Colonic mucosa (tissue), 4 donors: Measurements from ENCODE around the gene P3H4. TPM values are rescaled to one million over a fixed set of nuclear protein-coding genes. Genes with fewer than 3 reads are reported as not detected.

Experiments used
- DNase-seq: peaks from one replicate; pipeline ENCODE4 v3.0.0-alpha.2; 2020
- H3K27ac ChIP-seq: fragments of 200-600 bp; one replicate; pipeline ENCODE4 v1.8.0; 2021
- H3K27me3 ChIP-seq: fragments of 200-600 bp; one replicate; pipeline ENCODE4 v1.8.0; 2021
- H3K36me3 ChIP-seq: fragments of 200-600 bp; one replicate; pipeline ENCODE4 v1.8.0; 2021
- H3K4me1 ChIP-seq: fragments of 200-600 bp; one replicate; pipeline ENCODE4 v1.8.0; 2021; ENCODE audit warnings: mild to moderate bottlenecking
- H3K4me3 ChIP-seq: fragments of 200-600 bp; one replicate; pipeline ENCODE4 v1.8.0; 2021
- H3K9ac ChIP-seq, 2 donors: one replicate each; pipeline ENCODE4 v1.7.0; 2013; ENCODE audit warnings: control low read depth in 2 of 2, low read depth in 2 of 2, low read length in 2 of 2
- H3K9me3 ChIP-seq: fragments of 200-600 bp; one replicate; pipeline ENCODE4 v1.8.0; 2021
- CTCF ChIP-seq: fragments of 200-600 bp; IDR thresholded peaks from one replicate; pipeline ENCODE4 v1.8.0; 2022; ENCODE audit warnings: antibody characterized with exemption, mild to moderate bottlenecking
- intact Hi-C: fragments of 100-400 bp; cut with DNase I; formaldehyde crosslinking; loops from one replicate; pipeline ENCODE4 v1.14.1; 2022
- total RNA-seq, 2 donors: library from RNA; stranded (reverse); fragmentation: NEBNext Ultra II Directional in 1 of 2; extraction: Animal tissue kit (Norgen Biotek cat#: 25700) in 1 of 2; gene quantifications; one replicate each; pipeline ENCODE4 v1.2.1, GENCODE V29; 2021
- donor health status: healthy.
- donor health status: DM: no; HTN: no; CAD: no.
- donor health status: DM: no; HTN: no; CAD: no.

The P3H4 gene
- total RNA-seq, 2 donors from 2014 or later, result 8.5 to 16.7 TPM

DNA sequence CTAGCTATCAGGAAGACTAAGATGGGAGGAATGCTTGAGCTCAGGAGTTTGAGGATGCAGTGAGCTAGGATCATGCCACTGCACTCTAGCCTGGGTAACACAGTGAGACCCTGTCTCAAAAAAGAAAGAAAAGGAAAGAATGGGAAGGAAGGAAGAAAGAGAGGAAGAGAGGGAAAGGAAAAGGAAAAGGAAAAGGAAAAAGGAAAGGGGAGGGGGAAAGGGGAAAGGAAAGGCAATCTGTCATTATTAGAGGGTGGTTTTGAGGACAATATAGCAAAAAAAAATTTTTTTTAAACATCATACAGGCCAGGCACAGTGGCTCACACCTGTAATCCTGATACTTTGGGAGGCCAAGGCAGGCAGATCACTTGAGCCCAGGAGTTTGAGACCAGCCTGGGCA is 45.6 kb downstream of the P3H4 start:
- Histone ChIP-seq H3K9ac (no peak overlapping the region), H3K27ac (no peak overlapping the region), H3K36me3 (peaks cover 22% of the 10 kb centered on the region), H3K4me1 (no peaks in the 10 kb centered on the region), H3K27me3 (no peaks in the 10 kb centered on the region), H3K9me3 (no peaks in the 10 kb centered on the region), H3K4me3 (no peak overlapping the region)
- DNase-seq, result no peak
- no peak for TF ChIP-seq CTCF
- intact Hi-C loops, result no loop called here

DNA sequence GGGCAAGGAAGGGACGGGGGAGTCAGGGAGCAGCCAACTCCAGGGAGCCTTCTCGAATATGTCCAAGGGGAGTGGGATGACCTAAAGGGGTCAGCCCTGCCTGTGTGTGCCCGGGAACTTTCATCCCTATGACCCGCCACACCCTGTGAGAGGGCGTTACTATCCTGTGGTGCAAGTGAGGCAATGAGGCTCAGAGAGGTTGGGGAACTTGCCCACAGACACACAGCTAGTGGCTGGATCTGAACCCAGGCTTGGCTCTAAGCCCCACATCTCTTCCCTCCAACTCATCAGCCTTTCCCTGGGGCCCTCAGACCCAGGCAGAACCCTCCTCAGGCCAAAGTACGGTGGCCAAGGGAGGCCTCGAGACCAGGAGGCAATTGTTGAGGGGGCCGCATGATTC is 48.4 kb downstream of the P3H4 start:
- Histone ChIP-seq H3K36me3 (peaks cover 16% of the 10 kb centered on the region), H3K27ac (no peak overlapping the region), H3K4me3 (no peak overlapping the region), H3K27me3 (no peaks in the 10 kb centered on the region), H3K9ac (no peak overlapping the region), H3K4me1 (no peaks in the 10 kb centered on the region), H3K9me3 (no peaks in the 10 kb centered on the region)
- no peak for TF ChIP-seq CTCF
- intact Hi-C loops, result no loop called here
- no peak for DNase-seq

DNA sequence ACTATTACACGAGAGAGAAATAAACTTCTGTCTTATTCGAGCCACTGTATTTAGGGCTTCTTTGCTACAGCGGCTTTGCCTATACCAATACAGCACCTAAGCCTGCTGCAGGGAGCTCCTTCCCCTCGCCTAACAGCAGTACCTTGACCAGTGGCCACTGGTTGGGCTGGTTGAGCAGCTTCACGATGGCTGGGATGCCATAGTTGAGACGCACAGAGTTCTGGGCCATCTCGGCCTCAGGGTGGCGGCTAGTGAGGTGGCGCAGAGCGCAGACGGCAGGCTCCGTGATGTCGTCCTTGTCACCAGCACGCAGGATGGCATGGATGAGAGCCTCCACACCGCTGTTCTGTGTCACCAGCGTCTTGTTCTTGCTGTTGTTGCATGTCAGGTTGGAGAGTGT is 48.9 kb downstream of the P3H4 start:
- Histone ChIP-seq H3K4me1 (no peaks in the 10 kb centered on the region), H3K4me3 (no peak overlapping the region), H3K27me3 (no peaks in the 10 kb centered on the region), H3K9me3 (no peaks in the 10 kb centered on the region), H3K27ac (no peak overlapping the region), H3K9ac (no peak overlapping the region), H3K36me3 (peaks cover 13% of the 10 kb centered on the region)
- intact Hi-C loops, result no loop called here
- DNase-seq, result no peak
- TF ChIP-seq CTCF, result no peak

- no peak overlapping the region for H3K9ac ChIP-seq
- TF ChIP-seq CTCF, result no peak
- H3K9me3 ChIP-seq, result no peaks in the 10 kb centered on the region
- H3K36me3 ChIP-seq, result peaks cover 9% of the 10 kb centered on the region
- H3K27ac ChIP-seq, result no peak overlapping the region
- no peaks in the 10 kb centered on the region for H3K4me1 ChIP-seq
- no peak overlapping the region for H3K4me3 ChIP-seq
- no peak for DNase-seq
- intact Hi-C loops, result no loop called here
- no peaks in the 10 kb centered on the region for H3K27me3 ChIP-seq
These were observed 49.4 kb downstream of the P3H4 start for GRCh38 chr17:41762391-41762790.

DNA sequence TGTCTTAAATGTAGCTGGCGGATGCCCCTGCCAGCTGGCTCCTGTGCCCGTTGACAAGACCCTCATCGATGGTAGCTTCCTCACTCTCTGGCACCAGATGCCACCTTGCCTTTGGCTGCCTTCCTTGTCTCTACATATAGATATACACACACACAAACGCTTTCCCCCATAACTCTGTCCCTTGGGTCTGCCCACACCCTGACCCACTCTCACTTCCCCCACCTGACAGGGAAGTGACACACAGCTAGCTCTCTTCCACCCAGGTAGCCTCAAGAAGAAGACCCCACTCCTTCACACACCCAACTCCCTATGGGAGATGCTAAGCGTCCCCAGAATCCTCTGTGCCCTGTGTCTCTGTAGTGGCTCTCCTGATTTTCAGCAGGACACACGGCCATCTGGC is 50.9 kb downstream of the P3H4 start:
- H3K36me3 ChIP-seq, result peaks cover 15% of the 10 kb centered on the region
- intact Hi-C loops, result no loop called here

More for the DNA sequence above, 50.9 kb downstream of the P3H4 start:
- TF ChIP-seq CTCF, result no peak
- DNase-seq, result no peak
- H3K4me3 ChIP-seq, result no peak overlapping the region
- H3K4me1 ChIP-seq, result no peaks in the 10 kb centered on the region
- H3K9me3 ChIP-seq, result no peaks in the 10 kb centered on the region
- no peaks in the 10 kb centered on the region for H3K27me3 ChIP-seq
- no peak overlapping the region for H3K27ac ChIP-seq
- H3K9ac ChIP-seq, result no peak overlapping the region
